Gastroesophageal sphincter (tissue), 4 donors: Measurements from ENCODE around the gene OR10Z1. TPM values are rescaled to one million over a fixed set of nuclear protein-coding genes. Genes with fewer than 3 reads are reported as not detected.

Source experiments
- ATAC-seq: fragments of 150-250 bp; one replicate; pipeline ENCODE4 v1.9.1; 2016; ENCODE audit warnings: mild to moderate bottlenecking, moderate library complexity
- H3K27ac ChIP-seq, 4 donors: fragments of 200-600 bp; sonication (generic) in 3 of 4; 1 replicate in 3 of 4; 2 replicates in 1 of 4; pipeline ENCODE4 v1.5.1; 2016 to 2019
- H3K27me3 ChIP-seq: fragments of 200-600 bp; sonication (generic); one replicate; pipeline ENCODE4 v1.5.1; 2019
- H3K36me3 ChIP-seq, 2 donors: fragments of 200-600 bp; sonication (generic); one replicate each; pipeline ENCODE4 v1.5.1; 2019; ENCODE audit warnings: control low read depth in 1 of 2
- H3K4me1 ChIP-seq, 3 donors: fragments of 200-600 bp; sonication (generic); 1 replicate in 2 of 3; 2 replicates in 1 of 3; pipeline ENCODE4 v1.5.1; 2016 to 2019; ENCODE audit warnings: control low read depth in 2 of 3
- H3K4me3 ChIP-seq, 2 donors: fragments of 200-600 bp; sonication (generic); one replicate each; pipeline ENCODE4 v1.5.1; 2019; ENCODE audit warnings: mild to moderate bottlenecking in 1 of 2, moderate library complexity in 1 of 2
- H3K9me3 ChIP-seq, 3 donors: fragments of 200-600 bp; sonication (generic); one replicate each; pipeline ENCODE4 v1.5.1; 2017 to 2019; ENCODE audit warnings: control low read depth in 2 of 3
- EP300 ChIP-seq: sonication (generic); formaldehyde crosslinking; IDR thresholded peaks from one replicate; pipeline ENCODE4 v1.6.1; 2017; ENCODE audit warnings: antibody characterized with exemption, mild to moderate bottlenecking
- POLR2A ChIP-seq, 2 donors: fragments of 450-650 bp; IDR thresholded peaks; one replicate each; pipeline ENCODE4 v1.6.1; 2017; ENCODE audit warnings: antibody characterized with exemption in 2 of 2, mild to moderate bottlenecking in 2 of 2, moderate library complexity in 1 of 2
- POLR2AphosphoS5 ChIP-seq: sonication (generic); formaldehyde crosslinking; IDR thresholded peaks from one replicate; pipeline ENCODE4 v1.6.1; 2017; ENCODE audit warnings: antibody characterized with exemption
- WGBS, 2 donors: methylation state at CpG; one replicate each; pipeline ENCODE4 v1.1.5; 2018; ENCODE audit warnings: low coverage in 1 of 2; 5-methylcytosine and 5-hydroxymethylcytosine counted together
- total RNA-seq, 4 donors: library from RNA; depleted of rRNA; stranded (reverse); fragments of >200 nt; gene quantifications; one replicate each; pipeline ENCODE4 v1.1.0, GENCODE V29; 2016
- TF ChIP-seq, protein P1 (sequence below), 4 experiments: fragments of 200-600 bp in 2 of 4; fragments of 450-650 bp in 2 of 4; sonication (generic) in 1 of 4; IDR thresholded peaks; one replicate each; pipeline ENCODE4 v1.5.1; 2017 to 2019; ENCODE audit warnings: antibody characterized with exemption in 4 of 4, mild to moderate bottlenecking in 2 of 4, moderate library complexity in 2 of 4

OR10Z1 gene
- total RNA-seq, 4 donors from 2014 or later: not detected

GRCh38 chr1:158577561-158577960, 27.5 kb upstream of the OR10Z1 start:
- WGBS, 2 donors: 73 to 75% methylated on average over 2 to 3 of the region's 3 CpGs
- no peaks in the 10 kb centered on the region for H3K36me3 ChIP-seq
- no peak for ATAC-seq
- H3K9me3 ChIP-seq: no peaks in the 10 kb centered on the region
- H3K27me3 ChIP-seq: no peaks in the 10 kb centered on the region
- H3K4me3 ChIP-seq: no peak overlapping the region
- H3K4me1 ChIP-seq: no peaks in the 10 kb centered on the region
- no peak overlapping the region for H3K27ac ChIP-seq
- TF ChIP-seq, protein P1, sequence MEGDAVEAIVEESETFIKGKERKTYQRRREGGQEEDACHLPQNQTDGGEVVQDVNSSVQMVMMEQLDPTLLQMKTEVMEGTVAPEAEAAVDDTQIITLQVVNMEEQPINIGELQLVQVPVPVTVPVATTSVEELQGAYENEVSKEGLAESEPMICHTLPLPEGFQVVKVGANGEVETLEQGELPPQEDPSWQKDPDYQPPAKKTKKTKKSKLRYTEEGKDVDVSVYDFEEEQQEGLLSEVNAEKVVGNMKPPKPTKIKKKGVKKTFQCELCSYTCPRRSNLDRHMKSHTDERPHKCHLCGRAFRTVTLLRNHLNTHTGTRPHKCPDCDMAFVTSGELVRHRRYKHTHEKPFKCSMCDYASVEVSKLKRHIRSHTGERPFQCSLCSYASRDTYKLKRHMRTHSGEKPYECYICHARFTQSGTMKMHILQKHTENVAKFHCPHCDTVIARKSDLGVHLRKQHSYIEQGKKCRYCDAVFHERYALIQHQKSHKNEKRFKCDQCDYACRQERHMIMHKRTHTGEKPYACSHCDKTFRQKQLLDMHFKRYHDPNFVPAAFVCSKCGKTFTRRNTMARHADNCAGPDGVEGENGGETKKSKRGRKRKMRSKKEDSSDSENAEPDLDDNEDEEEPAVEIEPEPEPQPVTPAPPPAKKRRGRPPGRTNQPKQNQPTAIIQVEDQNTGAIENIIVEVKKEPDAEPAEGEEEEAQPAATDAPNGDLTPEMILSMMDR (IDR thresholded peaks at IDR 0.05): no peak
- TF ChIP-seq EP300 (no peak), POLR2A (IDR thresholded peaks at IDR 0.05) (no peak), POLR2AphosphoS5 (no peak)

DNA sequence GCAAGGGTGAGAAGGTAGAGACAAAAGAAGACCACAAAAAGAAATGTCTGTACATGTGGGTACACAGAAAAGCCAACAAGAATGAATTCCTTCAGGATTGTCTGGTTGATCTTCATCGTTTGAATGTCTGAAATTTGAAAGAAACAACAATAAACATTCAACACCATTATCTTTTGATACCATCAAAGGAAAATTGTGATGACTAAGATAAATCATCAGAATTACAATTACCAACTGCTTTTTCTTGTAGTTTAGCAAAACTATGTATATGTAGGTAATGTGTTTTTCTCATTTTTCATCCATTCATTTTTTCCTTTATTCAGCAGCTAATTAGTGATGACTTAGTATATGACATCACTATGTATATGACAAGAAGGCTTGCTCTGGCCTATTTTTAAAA, 25.3 kb upstream of the OR10Z1 start, which contains the start of gene OR10X1:
Gene OR10X1, minus strand, starts transcription at position 167 of the 400 bp plus-strand sequence. Its CDS starts 0 bp downstream, at position 167.
- no peak within 1 kb of the TSS for H3K27ac ChIP-seq
- H3K4me1 ChIP-seq: no peaks in the 10 kb centered on the region
- H3K4me3 ChIP-seq: no peak within 1 kb of the TSS
- H3K36me3 ChIP-seq: no peaks in the 10 kb centered on the region
- TF ChIP-seq, protein P1 (IDR thresholded peaks at IDR 0.05): no peak
- TF ChIP-seq POLR2AphosphoS5 (no peak), POLR2A (IDR thresholded peaks at IDR 0.05) (no peak), EP300 (no peak)
- no peaks in the 10 kb centered on the region for H3K27me3 ChIP-seq
- H3K9me3 ChIP-seq: no peaks in the 10 kb centered on the region
- WGBS, 2 donors: 50 to 67% methylated on average over 1 of the region's 1 CpG
- no peak for ATAC-seq

- no peak for ATAC-seq
- Histone ChIP-seq H3K27ac (no peak overlapping the region), H3K36me3 (no peaks in the 10 kb centered on the region), H3K9me3 (peaks cover 0 to 13% (median 0%) of the 10 kb centered on the region in 3 donors), H3K4me1 (no peaks in the 10 kb centered on the region), H3K27me3 (no peaks in the 10 kb centered on the region), H3K4me3 (no peak overlapping the region)
- TF ChIP-seq, protein P1 (IDR thresholded peaks at IDR 0.05): no peak
- TF ChIP-seq POLR2AphosphoS5 (no peak), EP300 (no peak), POLR2A (IDR thresholded peaks at IDR 0.05) (no peak)
- 16 to 49% methylated on average over 4 of the region's 4 CpGs for WGBS, 2 donors
These were observed 21.1 kb upstream of the OR10Z1 start for GRCh38 chr1:158583962-158584361.

GRCh38 chr1:158586942-158587341, 18.1 kb upstream of the OR10Z1 start:
- H3K4me1 ChIP-seq: no peaks in the 10 kb centered on the region
- H3K9me3 ChIP-seq: peaks cover 0 to 13% (median 0%) of the 10 kb centered on the region in 3 donors
- no peaks in the 10 kb centered on the region for H3K27me3 ChIP-seq
- H3K4me3 ChIP-seq: no peak overlapping the region
- no peak for ATAC-seq
- TF ChIP-seq, protein P1 (IDR thresholded peaks at IDR 0.05): no peak
- TF ChIP-seq POLR2A (IDR thresholded peaks at IDR 0.05): no peak
- TF ChIP-seq POLR2AphosphoS5: no peak
- TF ChIP-seq EP300: no peak
- 83% methylated on average over 1 of the region's 1 CpG; no CpG with 5 or more reads in 1 of the 2 donors for WGBS, 2 donors
- no peaks in the 10 kb centered on the region for H3K36me3 ChIP-seq
- no peak overlapping the region for H3K27ac ChIP-seq

- Histone ChIP-seq H3K27ac (no peak overlapping the region), H3K4me3 (no peak overlapping the region), H3K4me1 (no peaks in the 10 kb centered on the region), H3K9me3 (peaks cover 0 to 36% (median 0%) of the 10 kb centered on the region in 3 donors), H3K27me3 (no peaks in the 10 kb centered on the region), H3K36me3 (no peaks in the 10 kb centered on the region)
- whole genome bisulfite sequencing, 2 donors: 91 to 100% methylated on average over 2 of the region's 2 CpGs
- TF ChIP-seq POLR2A (IDR thresholded peaks at IDR 0.05): no peak
- TF ChIP-seq POLR2AphosphoS5: no peak
- TF ChIP-seq, protein P1 (IDR thresholded peaks at IDR 0.05): no peak
- TF ChIP-seq EP300: no peak
- no peak for ATAC-seq
These were observed 4.3 kb upstream of the OR10Z1 start for GRCh38 chr1:158600735-158601134.
